HepG2 (cell line): Measurements from ENCODE around the gene NOL4L. TPM values are rescaled to one million over a fixed set of nuclear protein-coding genes. Genes with fewer than 3 reads are reported as not detected.

Experiments
- HMG20B ChIP-seq: conservative IDR thresholded peaks from 2 replicates; pipeline ENCODE4 v1.6.1; 2016; ENCODE audit warnings: missing genetic modification reagents, missing compliant biosample characterization
- HNRNPLL ChIP-seq: fragments of 200-400 bp; formaldehyde crosslinking; IDR thresholded peaks from 2 replicates; pipeline ENCODE4 v1.6.1; 2017; ENCODE audit warnings: mild to moderate bottlenecking, low read depth, low read length; ENCODE audit not compliant: poor library complexity, severe bottlenecking
- MLXIP ChIP-seq: sonication (generic); formaldehyde crosslinking; IDR thresholded peaks from 2 replicates; pipeline ENCODE4 v1.9.0; 2021; ENCODE audit warnings: missing genetic modification reagents, borderline replicate concordance
- PRMT3 ChIP-seq: sonication (generic); formaldehyde crosslinking; IDR thresholded peaks from 2 replicates; pipeline ENCODE4 v1.8.1; 2022; ENCODE audit warnings: low read depth, mild to moderate bottlenecking, moderate library complexity, missing genetic modification reagents, borderline replicate concordance
- TAF15 ChIP-seq: fragments of 200-400 bp; formaldehyde crosslinking; IDR thresholded peaks from one replicate; pipeline ENCODE4 v1.6.1; 2018; ENCODE audit warnings: mild to moderate bottlenecking, low read depth, low read length; ENCODE audit not compliant: poor library complexity, severe bottlenecking
- TGIF2 ChIP-seq: IDR thresholded peaks from 2 replicates; pipeline ENCODE4 v1.6.1; 2016; ENCODE audit warnings: control low read depth, missing compliant biosample characterization
- ZBTB26 ChIP-seq: IDR thresholded peaks from 2 replicates; pipeline ENCODE4 v1.6.1; 2016; ENCODE audit warnings: missing compliant biosample characterization, missing genetic modification reagents, borderline replicate concordance
- ZBTB40 ChIP-seq, 2 experiments: fragments of 450-650 bp in 1 of 2; sonication (generic) in 1 of 2; formaldehyde crosslinking in 1 of 2; IDR thresholded peaks; 2 replicates each; pipeline versions ENCODE4 v1.6.1 to v1.8.0; 2016 to 2022; ENCODE audit warnings: antibody characterized with exemption in 1 of 2, mild to moderate bottlenecking in 1 of 2, missing genetic modification reagents in 1 of 2
- ZNF160 ChIP-seq: sonication (generic); formaldehyde crosslinking; IDR thresholded peaks from 2 replicates; pipeline ENCODE4 v1.8.0; 2022; ENCODE audit warnings: mild to moderate bottlenecking, inconsistent platforms, missing genetic modification reagents
- ZNF253 ChIP-seq: sonication (generic); formaldehyde crosslinking; IDR thresholded peaks from 2 replicates; pipeline ENCODE4 v1.8.0; 2022; ENCODE audit warnings: mild to moderate bottlenecking, missing genetic modification reagents, borderline replicate concordance
- ZNF296 ChIP-seq: sonication (generic); formaldehyde crosslinking; conservative IDR thresholded peaks from 2 replicates; pipeline ENCODE4 v1.5.0; 2020; ENCODE audit warnings: mild to moderate bottlenecking, missing genetic modification reagents
- polyA plus RNA-seq, 8 experiments: library from polyadenylated mRNA; depleted of rRNA in 3 of 8; stranded (reverse) in 7 of 8; unstranded in 1 of 8; fragments of >200 nt; fragmentation: Illumina TruSeq in 4 of 8; extraction: Trizol in 4 of 8; gene quantifications; 2 replicates each; pipeline versions ENCODE4 v1.2.1 to v1.2.3, GENCODE V29; 2011 to 2016; ENCODE audit warnings: low read depth in 4 of 8, missing spikeins in 1 of 8, mixed read lengths in 1 of 8; ENCODE audit not compliant: insufficient read depth in 1 of 8
- total RNA-seq, 5 experiments: library from RNA; depleted of rRNA; stranded (reverse); fragments of >200 nt; fragmentation: Illumina TruSeq; extraction: Trizol; gene quantifications; 2 replicates each; pipeline ENCODE4 v1.2.3, GENCODE V29; 2016; ENCODE audit warnings: low read depth in 1 of 5

The NOL4L gene
- total and polyA plus RNA-seq, 2 of the 13 experiments (the other 11 are each of a cell fraction or from before 2014, with no cell fraction given): 16.6 to 35.4 TPM

- TF ChIP-seq ZBTB40 (IDR thresholded peaks at IDR 0.05) (no peak), ZBTB40 (CRISPR knock-in tag; IDR thresholded peaks at IDR 0.05) (peak; percentile 80), HMG20B (0 out of 2 replicates have a peak, but pooled peaks have one; percentile 13), HNRNPLL (peak; percentile 61), ZNF296 (CRISPR knock-in tag) (peak; percentile 90; the same call in 1 of the 2 replicates), PRMT3 (CRISPR knock-in tag) (no peak), ZNF160 (peak; percentile 56; the same call in 1 of the 2 replicates), TGIF2 (CRISPR knock-in tag) (no peak; the same call in 1 of the 2 replicates), ZBTB26 (peak; percentile 70; the same call in 1 of the 2 replicates), TAF15 (no peak), MLXIP (CRISPR knock-in tag) (no peak), ZNF253 (CRISPR knock-in tag) (no peak)
Measured at GRCh38 chr20:32482442-32483261, 102.5 kb downstream of the NOL4L start (continued).
